ENCODE measurements around the gene ZFPM1. TPM values are rescaled to one million over a fixed set of nuclear protein-coding genes. Genes with fewer than 3 reads are reported as not detected.

The ZFPM1 gene
- total RNA-seq, 1 experiment from 2014 or later: 14.6 TPM

GRCh38 chr16:88514070-88514469, 61.0 kb downstream of the ZFPM1 start:
- Histone ChIP-seq H3K9ac (ENCODE audit: low read length) (no peak overlapping the region), H3K27me3 (ENCODE audit: insufficient read depth, low read length) (no peaks in the 10 kb centered on the region), H3K79me2 (ENCODE audit: insufficient read depth, low read length) (no peaks in the 10 kb centered on the region), H3K4me3 (replicated peaks in 1 of 2; ENCODE audit: low read depth in 1 of 2, low read length in 2 of 2) (no peak overlapping the region), H3K4me1 (ENCODE audit: control insufficient read depth in 1 of 2, insufficient read depth in 2 of 2, low read length in 2 of 2) (no peaks in the 10 kb centered on the region), H3K4me2 (ENCODE audit: low read length) (no peak overlapping the region), H3K36me3 (ENCODE audit: control insufficient read depth in 1 of 2, insufficient read depth in 2 of 2, low read length in 2 of 2) (no peaks in the 10 kb centered on the region), H2AFZ (ENCODE audit: low read depth, low read length, poor library complexity, severe bottlenecking) (no peak overlapping the region), H4K20me1 (ENCODE audit: insufficient read depth) (no peaks in the 10 kb centered on the region), H3K9me2 (ENCODE audit: insufficient read depth) (no peaks in the 10 kb centered on the region), H3K9me3 (ENCODE audit: control insufficient read depth in 1 of 2, insufficient read depth in 1 of 2, low read depth in 1 of 2, low read length in 2 of 2) (no peaks in the 10 kb centered on the region), H3K27ac (ENCODE audit: low read depth, low read length) (no peak overlapping the region)
- intact Hi-C loops (cut with micrococcal nuclease): no loop called here
- ChIA-PET POLR2A (no interaction called here), CTCF (no interaction called here), RAD21 (ENCODE audit: low non-redundant PET in 1 of 2, low total read pairs in 2 of 2, uncharacterized antibody in 2 of 2, unreplicated experiment in 2 of 2) (no interaction called here)
- DNase-seq (ENCODE audit: low read depth, low spot score) (no peak), ATAC-seq (no peak)
- no TSS peak for BruUV-seq (replicated peaks)
- TF ChIP-seq EGR1 (IDR thresholded peaks at IDR 0.05; ENCODE audit: low read depth) (no peak), ATF3 (IDR thresholded peaks at IDR 0.05) (no peak), EZH2 (IDR thresholded peaks at IDR 0.05) (no peak), EZH2phosphoT487 (IDR thresholded peaks at IDR 0.05; ENCODE audit: borderline replicate concordance) (no peak), MAX (IDR thresholded peaks at IDR 0.05) (no peak), CBX3 (IDR thresholded peaks at IDR 0.05; ENCODE audit: low read depth) (no peak), FOSL1 (IDR thresholded peaks at IDR 0.05; ENCODE audit: low read depth) (no peak), SIN3A (IDR thresholded peaks at IDR 0.05; ENCODE audit: low read depth) (no peak), JUND (IDR thresholded peaks at IDR 0.05) (no peak), SRF (IDR thresholded peaks at IDR 0.05; ENCODE audit: low read depth) (no peak), SP1 (IDR thresholded peaks at IDR 0.05; ENCODE audit: low read depth) (no peak)

- POLR2A ChIA-PET: no interaction called here
- no peaks in the 10 kb centered on the region for H3K36me3 ChIP-seq (ENCODE audit: control insufficient read depth in 1 of 2, insufficient read depth in 2 of 2, low read length in 2 of 2)
- TF ChIP-seq SRF (IDR thresholded peaks at IDR 0.05; ENCODE audit: low read depth) (no peak), EGR1 (IDR thresholded peaks at IDR 0.05; ENCODE audit: low read depth) (no peak), CBX3 (IDR thresholded peaks at IDR 0.05; ENCODE audit: low read depth) (no peak), SIN3A (IDR thresholded peaks at IDR 0.05; ENCODE audit: low read depth) (no peak), SP1 (IDR thresholded peaks at IDR 0.05; ENCODE audit: low read depth) (no peak), POLR2A (IDR thresholded peaks at IDR 0.05; ENCODE audit: borderline replicate concordance, extremely low read depth, insufficient read depth, insufficient read length) (no peak), RAD21 (IDR thresholded peaks at IDR 0.05; ENCODE audit: low read depth) (no peak), ZBTB33 (IDR thresholded peaks at IDR 0.05; ENCODE audit: extremely low read depth, insufficient replicate concordance, low read length) (no peak), REST (IDR thresholded peaks at IDR 0.05; ENCODE audit: low read depth) (no peak), POLR2AphosphoS5 (IDR thresholded peaks at IDR 0.05; ENCODE audit: low read depth, low read length) (no peak)
Observed at GRCh38 chr16:88514526-88515232, 61.6 kb downstream of the ZFPM1 start.

More at GRCh38 chr16:88514526-88515232, 61.6 kb downstream of the ZFPM1 start:
- Histone ChIP-seq H3K9ac (ENCODE audit: low read length) (no peak overlapping the region), H3K4me3 (replicated peaks in 1 of 2; ENCODE audit: low read depth in 1 of 2, low read length in 2 of 2) (no peak overlapping the region), H3K9me3 (ENCODE audit: control insufficient read depth in 1 of 2, insufficient read depth in 1 of 2, low read depth in 1 of 2, low read length in 2 of 2) (no peaks in the 10 kb centered on the region), H4K20me1 (ENCODE audit: insufficient read depth) (no peaks in the 10 kb centered on the region), H3K4me2 (ENCODE audit: low read length) (no peak overlapping the region), H2AFZ (ENCODE audit: low read depth, low read length, poor library complexity, severe bottlenecking) (no peak overlapping the region), H3K4me1 (ENCODE audit: control insufficient read depth in 1 of 2, insufficient read depth in 2 of 2, low read length in 2 of 2) (no peaks in the 10 kb centered on the region), H3K27ac (ENCODE audit: low read depth, low read length) (no peak overlapping the region), H3K79me2 (ENCODE audit: insufficient read depth, low read length) (no peaks in the 10 kb centered on the region), H3K9me2 (ENCODE audit: insufficient read depth) (no peaks in the 10 kb centered on the region), H3K27me3 (ENCODE audit: insufficient read depth, low read length) (no peaks in the 10 kb centered on the region)
- no peak for DNase-seq (ENCODE audit: low read depth, low spot score)
- RAD21 ChIA-PET (ENCODE audit: low non-redundant PET in 1 of 2, low total read pairs in 2 of 2, uncharacterized antibody in 2 of 2, unreplicated experiment in 2 of 2): no interaction called here
- intact Hi-C loops (cut with micrococcal nuclease): no loop called here
- no peak for ATAC-seq
- CTCF ChIA-PET: no interaction called here
- no TSS peak for BruUV-seq (replicated peaks)

Measured in HCT116 (cell line).